Neural progenitor cell (in vitro differentiated cells): ENCODE measurements around the gene SGCD.

Experiments used
- EZH2 ChIP-seq: fragments of 200-600 bp; sonication (generic); IDR thresholded peaks from 2 replicates; pipeline ENCODE4 v1.6.1; 2017; ENCODE audit warnings: antibody characterized with exemption, mild to moderate bottlenecking, moderate library complexity
- TF ChIP-seq, protein P1 (sequence below): fragments of 200-600 bp; sonication (generic); IDR thresholded peaks from 2 replicates; pipeline ENCODE4 v1.5.1; 2017; ENCODE audit warnings: antibody characterized with exemption, mild to moderate bottlenecking

DNA sequence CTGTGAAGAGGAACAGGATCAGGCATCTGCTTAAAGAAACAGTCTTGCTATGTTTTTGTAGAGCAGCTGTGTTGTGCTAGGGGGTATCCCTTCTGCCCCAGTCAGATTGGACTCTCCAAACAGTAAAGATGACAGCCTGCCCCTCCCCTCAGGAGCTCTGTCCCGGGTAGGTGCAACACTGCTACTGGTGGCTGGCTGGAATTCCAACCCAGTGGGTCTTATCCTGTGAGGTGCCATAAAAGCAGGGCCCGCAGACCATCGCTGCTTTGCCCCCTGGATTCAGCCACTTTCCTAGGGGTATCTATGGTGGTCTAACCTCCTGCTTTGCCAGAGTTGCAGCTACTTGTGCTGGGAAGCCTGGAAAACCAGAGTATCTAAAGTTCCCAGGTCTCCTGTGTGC, 408.5 kb downstream of the SGCD start:
- no peak for TF ChIP-seq EZH2
- TF ChIP-seq, protein P1, sequence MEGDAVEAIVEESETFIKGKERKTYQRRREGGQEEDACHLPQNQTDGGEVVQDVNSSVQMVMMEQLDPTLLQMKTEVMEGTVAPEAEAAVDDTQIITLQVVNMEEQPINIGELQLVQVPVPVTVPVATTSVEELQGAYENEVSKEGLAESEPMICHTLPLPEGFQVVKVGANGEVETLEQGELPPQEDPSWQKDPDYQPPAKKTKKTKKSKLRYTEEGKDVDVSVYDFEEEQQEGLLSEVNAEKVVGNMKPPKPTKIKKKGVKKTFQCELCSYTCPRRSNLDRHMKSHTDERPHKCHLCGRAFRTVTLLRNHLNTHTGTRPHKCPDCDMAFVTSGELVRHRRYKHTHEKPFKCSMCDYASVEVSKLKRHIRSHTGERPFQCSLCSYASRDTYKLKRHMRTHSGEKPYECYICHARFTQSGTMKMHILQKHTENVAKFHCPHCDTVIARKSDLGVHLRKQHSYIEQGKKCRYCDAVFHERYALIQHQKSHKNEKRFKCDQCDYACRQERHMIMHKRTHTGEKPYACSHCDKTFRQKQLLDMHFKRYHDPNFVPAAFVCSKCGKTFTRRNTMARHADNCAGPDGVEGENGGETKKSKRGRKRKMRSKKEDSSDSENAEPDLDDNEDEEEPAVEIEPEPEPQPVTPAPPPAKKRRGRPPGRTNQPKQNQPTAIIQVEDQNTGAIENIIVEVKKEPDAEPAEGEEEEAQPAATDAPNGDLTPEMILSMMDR, result no peak
